HG03159 (cell line): Measurements from ENCODE around the gene TNFRSF8.
"Not testable (repeated sequence)": the region's sequence is repeated elsewhere in the genome, so short reads cannot be mapped to it uniquely, and the experiment has no call there.

Experiments
- ATAC-seq: cut with Tn5 transposase; IDR thresholded peaks from one replicate; pipeline ENCODE4 v1.9.1; 2021; ENCODE audit warnings: mild to moderate bottlenecking, moderate library complexity; ENCODE audit not compliant: unreplicated experiment

Gene TNFRSF8

GRCh38 chr1:12083766-12084165 lies 20.7 kb downstream of the TNFRSF8 start:
- no peak for ATAC-seq

- ATAC-seq: no peak
Observed at GRCh38 chr1:12085643-12086260, 22.6 kb downstream of the TNFRSF8 start.

GRCh38 chr1:12087797-12088314 lies 24.8 kb downstream of the TNFRSF8 start:
- ATAC-seq: no peak

GRCh38 chr1:12088607-12089006 lies 25.5 kb downstream of the TNFRSF8 start:
- no peak for ATAC-seq

GRCh38 chr1:12090326-12090725 lies 27.2 kb downstream of the TNFRSF8 start:
- no peak for ATAC-seq

- ATAC-seq: no peak
Observed at GRCh38 chr1:12091191-12091590, 28.1 kb downstream of the TNFRSF8 start.

- no peak for ATAC-seq
Observed at GRCh38 chr1:12094180-12094579, 31.1 kb downstream of the TNFRSF8 start.

- ATAC-seq: no peak
Observed at GRCh38 chr1:12095452-12096263, 32.6 kb downstream of the TNFRSF8 start.

GRCh38 chr1:12096615-12097014 lies 33.5 kb downstream of the TNFRSF8 start:
- ATAC-seq: no peak

- ATAC-seq: no peak
Observed at GRCh38 chr1:12097321-12097720, 34.2 kb downstream of the TNFRSF8 start.

- ATAC-seq: no peak
Observed at GRCh38 chr1:12098786-12099185, 35.7 kb downstream of the TNFRSF8 start.

- ATAC-seq: no peak
Observed at GRCh38 chr1:12099610-12100009, 36.5 kb downstream of the TNFRSF8 start.

GRCh38 chr1:12100071-12100470 lies 37.0 kb downstream of the TNFRSF8 start:
- no peak for ATAC-seq

GRCh38 chr1:12101120-12101519 lies 38.0 kb downstream of the TNFRSF8 start:
- not testable (repeated sequence) for ATAC-seq

GRCh38 chr1:12102066-12102465 lies 39.0 kb downstream of the TNFRSF8 start:
- no peak for ATAC-seq

- ATAC-seq: no peak
Observed at GRCh38 chr1:12104417-12104816, 41.3 kb downstream of the TNFRSF8 start.

- no peak for ATAC-seq
Observed at GRCh38 chr1:12106153-12106552, 43.0 kb downstream of the TNFRSF8 start.

- not testable (repeated sequence) for ATAC-seq
Observed at GRCh38 chr1:12106861-12107260, 43.8 kb downstream of the TNFRSF8 start.

- no peak for ATAC-seq
Observed at GRCh38 chr1:12107718-12108117, 44.6 kb downstream of the TNFRSF8 start.

GRCh38 chr1:12109901-12110300 lies 46.8 kb downstream of the TNFRSF8 start:
- ATAC-seq: no peak

- ATAC-seq: no peak
Observed at GRCh38 chr1:12111741-12112140, 48.6 kb downstream of the TNFRSF8 start.

GRCh38 chr1:12112711-12113161 lies 49.6 kb downstream of the TNFRSF8 start:
- ATAC-seq: no peak
